ENCODE data around the gene RABGAP1L.
"Not testable (repeated sequence)": the region's sequence is repeated elsewhere in the genome, so short reads cannot be mapped to it uniquely, and the experiment has no call there.

RABGAP1L gene

GRCh38 chr1:174243451-174244000, 84.2 kb downstream of the RABGAP1L start:
- DNase-seq (ENCODE audit: low read depth): no peak

- no peak for DNase-seq (ENCODE audit: low read depth)
These were observed 84.7 kb downstream of the RABGAP1L start for GRCh38 chr1:174244017-174244416.

- DNase-seq (ENCODE audit: low read depth): no peak
These were observed 88.2 kb downstream of the RABGAP1L start for GRCh38 chr1:174247472-174247871.

GRCh38 chr1:174248041-174248440, 88.7 kb downstream of the RABGAP1L start:
- DNase-seq (ENCODE audit: low read depth): no peak

GRCh38 chr1:174256386-174256785, 97.1 kb downstream of the RABGAP1L start:
- DNase-seq (ENCODE audit: low read depth): not testable (repeated sequence)

- DNase-seq (ENCODE audit: low read depth): no peak
These were observed 98.8 kb downstream of the RABGAP1L start for GRCh38 chr1:174258148-174258550.

- DNase-seq (ENCODE audit: low read depth): no peak
These were observed 103.3 kb downstream of the RABGAP1L start for GRCh38 chr1:174262349-174263241.

- no peak for DNase-seq (ENCODE audit: low read depth)
These were observed 106.0 kb downstream of the RABGAP1L start for GRCh38 chr1:174265282-174265681.

- DNase-seq (ENCODE audit: low read depth): no peak
These were observed 107.2 kb downstream of the RABGAP1L start for GRCh38 chr1:174266476-174266875.

GRCh38 chr1:174266991-174267612, 107.8 kb downstream of the RABGAP1L start:
- DNase-seq (ENCODE audit: low read depth): no peak

GRCh38 chr1:174269989-174270651, 110.8 kb downstream of the RABGAP1L start:
- no peak for DNase-seq (ENCODE audit: low read depth)

GRCh38 chr1:174273190-174273589, 113.9 kb downstream of the RABGAP1L start:
- DNase-seq (ENCODE audit: low read depth): no peak

- no peak for DNase-seq (ENCODE audit: low read depth)
These were observed 114.5 kb downstream of the RABGAP1L start for GRCh38 chr1:174273776-174274175.

- no peak for DNase-seq (ENCODE audit: low read depth)
These were observed 115.1 kb downstream of the RABGAP1L start for GRCh38 chr1:174274452-174274851.

- DNase-seq (ENCODE audit: low read depth): no peak
These were observed 115.6 kb downstream of the RABGAP1L start for GRCh38 chr1:174274884-174275283.

- DNase-seq (ENCODE audit: low read depth): no peak
These were observed 116.8 kb downstream of the RABGAP1L start for GRCh38 chr1:174276087-174276486.

- DNase-seq (ENCODE audit: low read depth): no peak
These were observed 124.7 kb downstream of the RABGAP1L start for GRCh38 chr1:174284052-174284451.

GRCh38 chr1:174286042-174286441, 126.7 kb downstream of the RABGAP1L start:
- no peak for DNase-seq (ENCODE audit: low read depth)

GRCh38 chr1:174289644-174290310, 130.5 kb downstream of the RABGAP1L start:
- no peak for DNase-seq (ENCODE audit: low read depth)

GRCh38 chr1:174291059-174291458, 131.7 kb downstream of the RABGAP1L start:
- no peak for DNase-seq (ENCODE audit: low read depth)

GRCh38 chr1:174296309-174296708, 137.0 kb downstream of the RABGAP1L start:
- DNase-seq (ENCODE audit: low read depth): no peak

- no peak for DNase-seq (ENCODE audit: low read depth)
These were observed 138.0 kb downstream of the RABGAP1L start for GRCh38 chr1:174297351-174297750.

Data from activated T-helper 9 cell treated with anti-CD3 and anti-CD28 coated beads, Interleukin-2, amount 50 U/mL, for 16 hours (primary cell).